Mammary epithelial cell (primary cell): ENCODE measurements around the gene PRB2.

ENCODE experiments used
- CTCF ChIP-seq, 2 donors: IDR thresholded peaks in 1 of 2; conservative IDR thresholded peaks in 1 of 2; 2 replicates each; pipeline ENCODE4 v1.5.1; 2011 to 2012; ENCODE audit warnings: inconsistent platforms in 2 of 2, low read length in 2 of 2, mild to moderate bottlenecking in 2 of 2, control low read depth in 1 of 2, low read depth in 1 of 2; ENCODE audit not compliant: insufficient read depth in 1 of 2; ENCODE audit errors: extremely low read depth in 1 of 2
- EZH2 ChIP-seq: IDR thresholded peaks from 2 replicates; pipeline ENCODE4 v1.6.1; 2012; ENCODE audit warnings: low read length, inconsistent platforms, borderline replicate concordance

- TF ChIP-seq CTCF (conservative IDR thresholded peaks at IDR 0.05 in 1 of 2, IDR thresholded peaks at IDR 0.05 in 1 of 2; ENCODE audit: extremely low read depth in 1 of 2, insufficient read depth in 1 of 2, low read depth in 1 of 2, low read length in 2 of 2) (no peak), EZH2 (no peak)
Observed at GRCh38 chr12:11412731-11413130, 17.4 kb upstream of the PRB2 start.
